OCI-LY7 (cell line): ENCODE data around the gene PRR16. TPM values are rescaled to one million over a fixed set of nuclear protein-coding genes. Genes with fewer than 3 reads are reported as not detected.

Experiments
- BruUV-seq: library from RNA; stranded (reverse); fragments of 400-500 nt; replicated peaks from 2 replicates; lab custom pipeline; 2021; lab: Mats Ljungman, UMichigan
- CTCF ChIA-PET: fragments of 300-600 bp; sonication (Branson Sonifier 250); formaldehyde crosslinking; loops from one replicate; lab custom pipeline; 2022; ENCODE audit warnings: antibody characterized with exemption; ENCODE audit not compliant: unreplicated experiment; lab: Charles Lee
- POLR2A ChIA-PET: fragments of 300-600 bp; sonication (Branson Sonifier 250); formaldehyde crosslinking; loops from one replicate; lab custom pipeline; 2022; ENCODE audit warnings: antibody characterized with exemption; lab: Charles Lee
- DNase-seq: peaks from one replicate; pipeline ENCODE4 v3.0.0-alpha.2; 2015; ENCODE audit warnings: low spot score
- H2AFZ ChIP-seq: fragments of 200-600 bp; sonication (generic), shearing (Covaris generic); 2 replicates; pipeline ENCODE4 v1.6.1; 2014; ENCODE audit warnings: mild to moderate bottlenecking, antibody characterized with exemption, low read length, moderate library complexity
- H3K27ac ChIP-seq: fragments of 200-600 bp; sonication (generic); 2 replicates; pipeline ENCODE4 v1.5.1; 2014; ENCODE audit warnings: mixed run types, low read depth, mild to moderate bottlenecking, moderate library complexity, low read length, inconsistent platforms; ENCODE audit not compliant: poor library complexity, severe bottlenecking
- H3K36me3 ChIP-seq: fragments of 200-600 bp; sonication (generic); 2 replicates; pipeline ENCODE4 v1.6.1; 2014; ENCODE audit warnings: mild to moderate bottlenecking, antibody characterized with exemption, low read length, moderate library complexity, mixed read lengths; ENCODE audit not compliant: insufficient read depth
- H3K4me1 ChIP-seq: fragments of 200-600 bp; sonication (generic); 2 replicates; pipeline ENCODE4 v1.5.1; 2014; ENCODE audit warnings: mild to moderate bottlenecking, low read length; ENCODE audit not compliant: insufficient read depth, poor library complexity, severe bottlenecking
- H3K4me2 ChIP-seq: fragments of 200-600 bp; sonication (generic); 2 replicates; pipeline ENCODE4 v1.6.1; 2014; ENCODE audit warnings: mild to moderate bottlenecking, low read length
- H3K4me3 ChIP-seq: fragments of 200-600 bp; sonication (generic); 2 replicates; pipeline ENCODE4 v1.5.1; 2014; ENCODE audit warnings: mild to moderate bottlenecking, low read depth, low read length; ENCODE audit not compliant: poor library complexity, severe bottlenecking
- H3K79me2 ChIP-seq: fragments of 200-600 bp; sonication (generic); 2 replicates; pipeline ENCODE4 v1.6.1; 2016; ENCODE audit warnings: low read depth, mild to moderate bottlenecking, low read length, moderate library complexity, mixed read lengths; ENCODE audit not compliant: insufficient read depth
- H3K9me2 ChIP-seq: fragments of 200-600 bp; sonication (generic); 2 replicates; pipeline ENCODE4 v1.6.1; 2016; ENCODE audit warnings: mild to moderate bottlenecking, low read length, mixed read lengths; ENCODE audit not compliant: insufficient read depth
- H3K9me3 ChIP-seq: fragments of 200-600 bp; sonication (generic); 2 replicates; pipeline ENCODE4 v1.6.1; 2014; ENCODE audit warnings: mild to moderate bottlenecking, mixed run types, low read length, mixed read lengths
- H4K20me1 ChIP-seq: fragments of 200-600 bp; sonication (generic); 2 replicates; pipeline ENCODE4 v1.6.1; 2014; ENCODE audit warnings: mild to moderate bottlenecking, antibody characterized with exemption, low read length, moderate library complexity, mixed read lengths; ENCODE audit not compliant: insufficient read depth
- CTCF ChIP-seq: fragments of 200-600 bp; sonication (generic); conservative IDR thresholded peaks from 2 replicates; pipeline ENCODE4 v1.5.1; 2014; ENCODE audit warnings: mild to moderate bottlenecking, antibody characterized with exemption, low read length, moderate library complexity, mixed read lengths
- EZH2phosphoT487 ChIP-seq: fragments of 200-600 bp; sonication (generic); IDR thresholded peaks from 2 replicates; pipeline ENCODE4 v1.6.1; 2018; ENCODE audit warnings: low read depth, borderline replicate concordance, mild to moderate bottlenecking, mixed run types, antibody characterized with exemption, low read length, moderate library complexity, mixed read lengths
- intact Hi-C: fragments of 100-400 bp; cut with micrococcal nuclease; formaldehyde crosslinking; loops from one replicate; pipeline ENCODE4 v1.10.0; 2022; ENCODE audit not compliant: unreplicated experiment
- total RNA-seq, 2 experiments: library from RNA; depleted of rRNA in 1 of 2; stranded (reverse); fragments of >200 nt in 1 of 2; shearing (Covaris generic) in 1 of 2; gene quantifications; 2 replicates each; pipeline ENCODE4 v1.2.3, GENCODE V29; 2014 to 2022

The PRR16 gene
- total RNA-seq, 2 experiments from 2014 or later: not detected

GRCh38 chr5:120443607-120444006, 20.5 kb upstream of the PRR16 start:
- Histone ChIP-seq H3K79me2 (no peaks in the 10 kb centered on the region), H3K4me2 (no peak overlapping the region), H3K27ac (no peak overlapping the region), H2AFZ (no peak overlapping the region), H3K4me1 (no peaks in the 10 kb centered on the region), H3K36me3 (no peaks in the 10 kb centered on the region), H3K9me2 (no peaks in the 10 kb centered on the region), H3K4me3 (no peak overlapping the region), H3K9me3 (no peaks in the 10 kb centered on the region), H4K20me1 (no peaks in the 10 kb centered on the region)
- POLR2A ChIA-PET: no interaction called here
- CTCF ChIA-PET: no interaction called here
- BruUV-seq: no TSS peak
- intact Hi-C loops: no loop called here
- DNase-seq: no peak
- TF ChIP-seq EZH2phosphoT487 (no peak), CTCF (no peak)

- Histone ChIP-seq H3K4me3 (no peak overlapping the region), H3K4me1 (no peaks in the 10 kb centered on the region), H3K36me3 (no peaks in the 10 kb centered on the region), H3K9me3 (no peaks in the 10 kb centered on the region), H4K20me1 (no peaks in the 10 kb centered on the region), H3K4me2 (no peak overlapping the region), H3K9me2 (no peaks in the 10 kb centered on the region), H3K27ac (no peak overlapping the region), H2AFZ (no peak overlapping the region), H3K79me2 (no peaks in the 10 kb centered on the region)
- ChIA-PET CTCF (no interaction called here), POLR2A (interaction anchor here (0.6 to 1.0 kb wide), 2 partner anchors 23 to 1854 kb away, joined by 3 to 4 read pairs; no protein-coding TSS in a partner anchor)
- no TSS peak for BruUV-seq
- TF ChIP-seq CTCF (no peak), EZH2phosphoT487 (no peak)
- intact Hi-C loops: no loop called here
- DNase-seq: no peak
These were observed 18.0 kb upstream of the PRR16 start for GRCh38 chr5:120446068-120446492.

- BruUV-seq: no TSS peak
- Histone ChIP-seq H3K27ac (no peak overlapping the region), H3K36me3 (no peaks in the 10 kb centered on the region), H3K4me1 (no peaks in the 10 kb centered on the region), H3K79me2 (no peaks in the 10 kb centered on the region), H3K4me3 (no peak overlapping the region), H3K4me2 (no peak overlapping the region), H4K20me1 (no peaks in the 10 kb centered on the region), H3K9me2 (no peaks in the 10 kb centered on the region), H3K9me3 (no peaks in the 10 kb centered on the region), H2AFZ (no peak overlapping the region)
- ChIA-PET POLR2A (interaction anchor here (0.6 to 1.0 kb wide), 4 partner anchors 23 to 1855 kb away, joined by 3 to 4 read pairs (median 3); no protein-coding TSS in a partner anchor), CTCF (no interaction called here)
- TF ChIP-seq EZH2phosphoT487 (no peak), CTCF (no peak)
- intact Hi-C loops: no loop called here
- DNase-seq: no peak
These were observed 17.2 kb upstream of the PRR16 start for GRCh38 chr5:120446901-120447300.
